Measurements from ENCODE around the gene MSH3. TPM values are rescaled to one million over a fixed set of nuclear protein-coding genes. Genes with fewer than 3 reads are reported as not detected.
A peak's percentile ranks its signal among the peaks of the same experiment; 100 is the strongest.

Gene MSH3
- total RNA-seq (10 to 100 TPM; 16.6 to 17.7 TPM), polyA plus RNA-seq (ENCODE audit: insufficient read depth, low read depth, low replicate concordance) (7.6 TPM)
- long read RNA-seq, donor 1, full-length matches to known transcripts: 1 of 7 reads
- long read RNA-seq, donor 1, partial matches to known transcripts: 6 of 7 reads
- long read RNA-seq, donor 1, other reads (novel, unspliced or antisense): 0 of 7 reads
- long read RNA-seq, donor 2, full-length matches to known transcripts: 1 of 1 reads
- long read RNA-seq, donor 2, partial matches to known transcripts: 0 of 1 reads
- long read RNA-seq, donor 2, other reads (novel, unspliced or antisense): 0 of 1 reads

DNA sequence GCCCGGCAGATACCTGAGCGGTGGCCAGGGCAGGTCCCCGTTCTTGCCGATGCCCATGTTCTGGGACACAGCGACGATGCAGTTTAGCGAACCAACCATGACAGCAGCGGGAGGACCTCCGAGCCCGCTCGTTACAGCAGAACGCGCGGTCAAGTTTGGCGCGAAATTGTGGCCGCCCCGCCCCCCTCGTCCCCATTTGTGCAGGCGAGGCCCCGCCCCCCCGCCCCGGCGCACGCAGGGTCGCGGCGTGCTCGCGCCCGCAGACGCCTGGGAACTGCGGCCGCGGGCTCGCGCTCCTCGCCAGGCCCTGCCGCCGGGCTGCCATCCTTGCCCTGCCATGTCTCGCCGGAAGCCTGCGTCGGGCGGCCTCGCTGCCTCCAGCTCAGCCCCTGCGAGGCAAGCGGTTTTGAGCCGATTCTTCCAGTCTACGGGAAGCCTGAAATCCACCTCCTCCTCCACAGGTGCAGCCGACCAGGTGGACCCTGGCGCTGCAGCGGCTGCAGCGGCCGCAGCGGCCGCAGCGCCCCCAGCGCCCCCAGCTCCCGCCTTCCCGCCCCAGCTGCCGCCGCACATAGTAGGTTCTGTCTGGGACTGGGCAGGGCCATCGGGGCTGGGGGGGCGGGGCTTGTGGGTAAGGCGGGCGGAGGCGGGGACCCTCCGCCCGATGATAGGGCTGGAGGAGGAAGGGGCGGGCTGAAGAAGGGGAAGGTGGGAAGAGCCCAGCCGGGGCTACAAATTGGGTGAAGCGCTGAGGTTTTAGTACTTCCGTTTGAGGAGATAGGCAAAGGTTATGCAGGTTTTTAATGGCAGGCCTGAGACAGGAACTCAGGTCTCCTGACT lies at the start of gene MSH3, which contains the start of gene DHFR:
Gene MSH3, plus strand, starts transcription at position 262 of the 840 bp plus-strand sequence. Its CDS starts 76 bp downstream, at position 338.
Gene DHFR, minus strand, starts transcription at position 593 of the 840 bp plus-strand sequence. Its CDS starts 494 bp downstream, at position 99.
- peak; percentile 92 for DNase-seq
- H3K9me3 ChIP-seq: no peaks in the 10 kb centered on the region
- WGBS, 2 donors: 0 to 1% methylated on average over 9 to 52 of the region's 74 CpGs
- H3K36me3 ChIP-seq (ENCODE audit: low read depth, missing control alignments): no peaks in the 10 kb centered on the region
- peaks cover 12% of the 10 kb centered on the region for H3K4me1 ChIP-seq
- TF ChIP-seq CTCF (IDR thresholded peaks at IDR 0.05): no peak
- TF ChIP-seq POLR2A (IDR thresholded peaks at IDR 0.05): no peak
- intact Hi-C loops (cut with DNase I; ENCODE audit: low total_unique reads): no loop called here
- no peaks in the 10 kb centered on the region for H3K27me3 ChIP-seq
- peak within 1 kb of the TSS; percentile 81 to 92 for H3K4me3 ChIP-seq
- H3K27ac ChIP-seq: peak within 1 kb of the TSS; percentile 90 to 94

- Histone ChIP-seq H3K4me1 (no peaks in the 10 kb centered on the region), H3K4me3 (no peak overlapping the region), H3K9me3 (no peaks in the 10 kb centered on the region), H3K27me3 (no peaks in the 10 kb centered on the region), H3K36me3 (ENCODE audit: low read depth, missing control alignments) (no peaks in the 10 kb centered on the region), H3K27ac (no peak overlapping the region)
- DNase-seq: no peak
- TF ChIP-seq CTCF (IDR thresholded peaks at IDR 0.05) (no peak), POLR2A (IDR thresholded peaks at IDR 0.05) (no peak)
- intact Hi-C loops (cut with DNase I; ENCODE audit: low total_unique reads): no loop called here
Measured at GRCh38 chr5:80607343-80607742, 47.1 kb upstream of the MSH3 start.

GRCh38 chr5:80607832-80608231 lies 46.6 kb upstream of the MSH3 start:
- Histone ChIP-seq H3K27ac (no peak overlapping the region), H3K27me3 (no peaks in the 10 kb centered on the region), H3K9me3 (no peaks in the 10 kb centered on the region), H3K4me1 (no peaks in the 10 kb centered on the region), H3K36me3 (ENCODE audit: low read depth, missing control alignments) (no peaks in the 10 kb centered on the region), H3K4me3 (no peak overlapping the region)
- TF ChIP-seq POLR2A (IDR thresholded peaks at IDR 0.05) (no peak), CTCF (IDR thresholded peaks at IDR 0.05) (no peak)
- intact Hi-C loops (cut with DNase I; ENCODE audit: low total_unique reads): no loop called here
- no peak for DNase-seq

DNA sequence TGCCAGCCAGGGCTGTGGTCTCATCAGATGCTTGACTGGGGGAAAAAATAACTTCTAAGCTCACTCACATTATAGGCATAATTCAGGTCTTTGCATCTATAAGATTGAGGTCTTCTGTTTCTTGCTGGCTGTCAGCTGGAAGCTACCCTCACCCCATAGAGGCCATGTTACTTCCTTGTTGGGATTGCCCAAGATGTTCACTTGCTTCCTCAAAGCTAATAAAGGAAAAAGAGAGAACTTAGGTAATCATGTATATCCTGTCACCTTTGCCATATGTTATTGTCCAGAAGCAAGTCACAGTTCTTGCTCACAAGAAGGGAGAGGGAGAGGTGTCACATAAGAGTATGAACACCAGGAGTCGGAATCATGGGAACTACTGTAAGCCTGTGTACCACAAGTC lies 45.7 kb upstream of the MSH3 start:
- H3K36me3 ChIP-seq (ENCODE audit: low read depth, missing control alignments): no peaks in the 10 kb centered on the region
- no peaks in the 10 kb centered on the region for H3K9me3 ChIP-seq
- no peak overlapping the region for H3K4me3 ChIP-seq
- intact Hi-C loops (cut with DNase I; ENCODE audit: low total_unique reads): no loop called here
- no peaks in the 10 kb centered on the region for H3K27me3 ChIP-seq
- H3K4me1 ChIP-seq: no peaks in the 10 kb centered on the region
- TF ChIP-seq CTCF (IDR thresholded peaks at IDR 0.05) (no peak), POLR2A (IDR thresholded peaks at IDR 0.05) (no peak)
- no peak overlapping the region for H3K27ac ChIP-seq
- 95 to 100% methylated on average over 1 of the region's 1 CpG for WGBS, 2 donors
- DNase-seq: no peak

Data from testis (tissue), 5 donors.